GM12878 (cell line): ENCODE data around the gene C1orf146. TPM values are rescaled to one million over a fixed set of nuclear protein-coding genes. Genes with fewer than 3 reads are reported as not detected.

ENCODE experiments used
- ATAC-seq: fragments of 200-7000 bp; cut with Tn5 transposase; 3 replicates; pipeline ENCODE4 v1.9.1; 2020; ENCODE audit warnings: mild to moderate bottlenecking, moderate library complexity
- BruUV-seq: library from RNA; stranded (reverse); fragments of 400-500 nt; replicated peaks from 2 replicates; lab custom pipeline; 2021; lab: Mats Ljungman, UMichigan
- CTCF ChIA-PET: fragments of 300-600 bp; sonication (Branson Sonifier 250); formaldehyde crosslinking; extraction: SDS; loops from one replicate; lab custom pipeline; 2021; ENCODE audit warnings: inconsistent platforms; lab: Yijun Ruan, JAX
- POLR2A ChIA-PET: fragments of 350-600 bp; formaldehyde crosslinking; extraction: SDS; loops from one replicate; lab custom pipeline; 2021; ENCODE audit warnings: inconsistent platforms; lab: Charles Lee
- RAD21 ChIA-PET: fragments of 300-600 bp; sonication (Branson Sonifier 250); formaldehyde crosslinking; loops from one replicate; lab custom pipeline; 2023; ENCODE audit warnings: antibody characterized with exemption; ENCODE audit not compliant: unreplicated experiment; lab: Charles Lee
- SMC1A ChIA-PET: fragments of 300-600 bp; sonication (Branson Sonifier 250); formaldehyde crosslinking; loops from one replicate; lab custom pipeline; 2023; ENCODE audit not compliant: unreplicated experiment, uncharacterized antibody; lab: Charles Lee
- DNase-seq: peaks from one replicate; pipeline ENCODE4 v3.0.0-alpha.2; 2011; ENCODE audit warnings: low read depth, low spot score
- FAIRE-seq: peaks from 3 replicates; lab custom pipeline; 2011; peaks lifted over from hg19 to GRCh38; lab: Jason Lieb, UNC
- H2AFZ ChIP-seq: 2 replicates; pipeline ENCODE4 v1.6.0; 2011; ENCODE audit warnings: low read depth, low read length, control low read depth; ENCODE audit not compliant: control insufficient read depth
- H3K27ac ChIP-seq: 2 replicates; pipeline ENCODE4 v1.5.1; 2011; ENCODE audit warnings: control low read depth; ENCODE audit not compliant: control insufficient read depth, insufficient read depth
- H3K27me3 ChIP-seq, 2 experiments: replicated peaks in 1 of 2; 2 replicates each; pipeline versions ENCODE4 v1.6.0 to v1.6.1; 2011; ENCODE audit warnings: low read length in 1 of 2; ENCODE audit not compliant: control insufficient read depth in 2 of 2, insufficient read depth in 2 of 2
- H3K36me3 ChIP-seq, 2 experiments: 2 replicates each; pipeline ENCODE4 v1.5.1; 2011; ENCODE audit warnings: low read length in 1 of 2; ENCODE audit not compliant: control insufficient read depth in 2 of 2, insufficient read depth in 2 of 2
- H3K4me1 ChIP-seq: 2 replicates; pipeline ENCODE4 v1.6.1; 2011; ENCODE audit warnings: mild to moderate bottlenecking, low read length, moderate library complexity, mixed read lengths; ENCODE audit not compliant: control insufficient read depth, insufficient read depth
- H3K4me2 ChIP-seq: 2 replicates; pipeline ENCODE4 v1.6.0; 2011; ENCODE audit warnings: control low read depth; ENCODE audit not compliant: control insufficient read depth, insufficient read depth
- H3K4me3 ChIP-seq: fragments of 200-600 bp; sonication (generic); 2 replicates; pipeline ENCODE4 v1.5.1; 2016
- H3K79me2 ChIP-seq: 2 replicates; pipeline ENCODE4 v1.6.0; 2011; ENCODE audit warnings: low read length; ENCODE audit not compliant: control insufficient read depth, insufficient read depth
- H3K9ac ChIP-seq: 2 replicates; pipeline ENCODE4 v1.8.0; 2011; ENCODE audit warnings: low read length, control low read depth, mixed read lengths; ENCODE audit not compliant: control insufficient read depth, insufficient read depth
- H3K9me3 ChIP-seq: replicated peaks from 3 replicates; pipeline ENCODE4 v1.5.1; 2011; ENCODE audit warnings: mild to moderate bottlenecking, low read length; ENCODE audit not compliant: control insufficient read depth, insufficient read depth
- H4K20me1 ChIP-seq: 2 replicates; pipeline ENCODE4 v1.6.0; 2011; ENCODE audit not compliant: control insufficient read depth, insufficient read depth
- ATF3 ChIP-seq: IDR thresholded peaks from 2 replicates; pipeline ENCODE4 v1.6.1; 2011; ENCODE audit warnings: low read depth, mild to moderate bottlenecking, low read length, moderate library complexity, borderline replicate concordance; ENCODE audit errors: extremely low read depth
- CEBPZ ChIP-seq: fragments of 150-350 bp; IDR thresholded peaks from 2 replicates; pipeline ENCODE4 v1.6.1; 2016; ENCODE audit warnings: low read depth, low read length
- CHD4 ChIP-seq: fragments of 200-600 bp; sonication (generic); IDR thresholded peaks from 2 replicates; pipeline ENCODE4 v1.6.1; 2016; ENCODE audit warnings: mild to moderate bottlenecking
- E2F4 ChIP-seq: IDR thresholded peaks from 2 replicates; pipeline ENCODE4 v1.6.1; 2012; ENCODE audit warnings: low read depth, low read length, improper control_type of control experiment
- EED ChIP-seq: sonication (generic); IDR thresholded peaks from 2 replicates; pipeline ENCODE4 v1.6.1; 2016; ENCODE audit warnings: antibody characterized with exemption, low read depth
- HDGF ChIP-seq: fragments of 450-650 bp; IDR thresholded peaks from 2 replicates; pipeline ENCODE4 v1.6.1; 2016; ENCODE audit warnings: antibody characterized with exemption
- NBN ChIP-seq: fragments of 450-650 bp; IDR thresholded peaks from 2 replicates; pipeline ENCODE4 v1.6.1; 2016
- PAX8 ChIP-seq: fragments of 450-650 bp; IDR thresholded peaks from 2 replicates; pipeline ENCODE4 v1.6.1; 2017; ENCODE audit warnings: mild to moderate bottlenecking, moderate library complexity
- PML ChIP-seq: IDR thresholded peaks from 2 replicates; pipeline ENCODE4 v1.6.1; 2012; ENCODE audit warnings: low read length, inconsistent platforms
- POLR2A ChIP-seq: IDR thresholded peaks from 2 replicates; pipeline ENCODE4 v1.6.1; 2011; ENCODE audit warnings: low read depth, mild to moderate bottlenecking, low read length
- RB1 ChIP-seq: fragments of 450-650 bp; formaldehyde crosslinking; IDR thresholded peaks from 2 replicates; pipeline ENCODE4 v1.6.1; 2017; ENCODE audit warnings: mild to moderate bottlenecking, borderline replicate concordance
- SMAD5 ChIP-seq: IDR thresholded peaks from 2 replicates; pipeline ENCODE4 v1.6.1; 2016; ENCODE audit warnings: antibody characterized with exemption, low read depth
- SUZ12 ChIP-seq: fragments of 200-600 bp; sonication (generic); IDR thresholded peaks from one replicate; pipeline ENCODE4 v1.6.1; 2018; ENCODE audit warnings: antibody characterized with exemption, mild to moderate bottlenecking; ENCODE audit not compliant: unreplicated experiment
- ZNF24 ChIP-seq: fragments of 450-650 bp; IDR thresholded peaks from 2 replicates; pipeline ENCODE4 v1.6.1; 2017; ENCODE audit warnings: antibody characterized with exemption, mild to moderate bottlenecking
- WGBS: methylation state at CpG from one replicate; pipeline ENCODE4 v1.1.6; 2016; ENCODE audit warnings: low lambda C conversion rate; ENCODE audit not compliant: insufficient replicate concordance, insufficient coverage; ENCODE audit errors: missing lambda C conversion rate; 5-methylcytosine and 5-hydroxymethylcytosine counted together
- in situ Hi-C: fragments of 300-500 bp; cut with MboI; formaldehyde crosslinking; loops from 9 replicates; pipeline ENCODE4 v1.14.3; 2018; ENCODE audit warnings: mixed read lengths
- intact Hi-C: fragments of 100-400 bp; cut with micrococcal nuclease; formaldehyde crosslinking; loops from one replicate; pipeline ENCODE4 v1.14.2; 2022; ENCODE audit not compliant: unreplicated experiment
- polyA plus RNA-seq, 11 experiments: library from polyadenylated mRNA; depleted of rRNA in 4 of 11; unstranded in 6 of 11; stranded (reverse) in 5 of 11; fragments of >200 nt; fragmentation: Nextera tagmentation in 4 of 11; fragmentation: Illumina TruSeq in 1 of 11; extraction: Ambion mirVana in 4 of 11; extraction: Trizol in 1 of 11; gene quantifications; 1 replicate in 1 of 11; 2 replicates in 10 of 11; pipeline versions ENCODE4 v1.2.1 to v1.2.3, GENCODE V29; 2011 to 2016; ENCODE audit warnings: inconsistent platforms in 2 of 11, missing spikeins in 2 of 11, low read depth in 1 of 11
- total RNA-seq, 4 experiments: library from RNA; depleted of rRNA in 3 of 4; stranded (reverse); fragments of >200 nt in 3 of 4; fragmentation: Illumina TruSeq in 1 of 4; extraction: Trizol in 1 of 4; gene quantifications; 2 replicates each; pipeline versions ENCODE4 v1.2.1 to v1.2.3, GENCODE V29; 2013 to 2021

Gene C1orf146
- total and polyA plus RNA-seq, 10 of the 15 experiments (the other 5 are each of a cell fraction or from before 2014, with no cell fraction given), result not detected

DNA sequence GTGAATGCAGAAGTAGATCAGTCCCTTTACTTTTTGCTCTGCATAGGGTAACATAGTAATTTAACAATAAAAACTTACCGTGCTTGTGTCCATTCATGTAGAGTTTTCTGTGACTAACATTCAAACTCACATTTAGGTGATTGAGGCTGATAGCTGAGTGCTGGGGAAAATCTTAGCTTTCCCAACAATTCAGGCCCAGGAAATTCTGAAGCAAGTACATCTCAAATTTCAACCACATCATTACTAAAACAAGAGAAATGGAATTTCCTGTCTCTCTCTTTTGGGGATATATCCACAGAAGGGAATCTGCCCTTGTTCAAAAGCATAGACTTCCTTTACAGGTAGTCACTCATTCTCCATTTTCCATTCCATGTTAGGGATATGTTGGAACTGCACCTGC lies 33.1 kb upstream of the C1orf146 start:
- H3K4me2 ChIP-seq, result no peak overlapping the region
- no peak for TF ChIP-seq E2F4
- no peak for TF ChIP-seq SUZ12
- H4K20me1 ChIP-seq, result no peaks in the 10 kb centered on the region
- ChIA-PET RAD21 (no interaction called here), CTCF (no interaction called here), SMC1A (interaction anchor here (1.2 kb wide), 1 partner anchor 128 kb away, joined by 3 read pairs; no protein-coding TSS in a partner anchor), POLR2A (no interaction called here)
- in situ Hi-C loops, result no loop called here
- H3K27ac ChIP-seq, result no peak overlapping the region
- H3K4me3 ChIP-seq, result no peak overlapping the region
- H3K36me3 ChIP-seq, result no peaks in the 10 kb centered on the region
- H2AFZ ChIP-seq, result no peak overlapping the region
- H3K4me1 ChIP-seq, result no peaks in the 10 kb centered on the region
- ATAC-seq, result no peak
- no peaks in the 10 kb centered on the region for H3K9me3 ChIP-seq
- no peak overlapping the region for H3K9ac ChIP-seq
- FAIRE-seq, result no peak
- WGBS, result 48% methylated on average over 1 of the region's 1 CpG
- DNase-seq, result no peak
- H3K27me3 ChIP-seq, result no peaks in the 10 kb centered on the region
- H3K79me2 ChIP-seq, result no peaks in the 10 kb centered on the region
- intact Hi-C loops, result no loop called here
- no TSS peak for BruUV-seq

GRCh38 chr1:92186081-92186480 lies 31.6 kb upstream of the C1orf146 start:
- POLR2A ChIA-PET, result no interaction called here
- no peak overlapping the region for H3K4me2 ChIP-seq
- H3K9ac ChIP-seq, result no peak overlapping the region
- TF ChIP-seq CEBPZ, result no peak
- no peak for TF ChIP-seq SMAD5
- no peak for TF ChIP-seq HDGF
- TF ChIP-seq ZNF24, result no peak
- TF ChIP-seq SUZ12, result no peak
- no peak for TF ChIP-seq CHD4
- TF ChIP-seq NBN, result no peak
- no peak for TF ChIP-seq ATF3
- no peak for TF ChIP-seq PAX8
- no peak for TF ChIP-seq EED
- TF ChIP-seq POLR2A, result no peak
- no peak for TF ChIP-seq RB1
- no peak for TF ChIP-seq PML
- H3K4me1 ChIP-seq, result no peaks in the 10 kb centered on the region
- in situ Hi-C loops (no loop called here), intact Hi-C loops (no loop called here)
- no peak overlapping the region for H3K27ac ChIP-seq
- ATAC-seq (no peak), DNase-seq (no peak), FAIRE-seq (no peak)
- no peaks in the 10 kb centered on the region for H3K79me2 ChIP-seq
- H3K9me3 ChIP-seq, result no peaks in the 10 kb centered on the region
- H3K36me3 ChIP-seq, result no peaks in the 10 kb centered on the region
- no peaks in the 10 kb centered on the region for H3K27me3 ChIP-seq
- RAD21 ChIA-PET, result no interaction called here
- no TSS peak for BruUV-seq
- no peak overlapping the region for H3K4me3 ChIP-seq
- H2AFZ ChIP-seq, result no peak overlapping the region
- H4K20me1 ChIP-seq, result no peaks in the 10 kb centered on the region
- WGBS, result 77% methylated on average over 1 of the region's 1 CpG
- SMC1A ChIA-PET, result no interaction called here
- CTCF ChIA-PET, result no interaction called here
